IMR-90 (cell line): Measurements from ENCODE around the gene C1orf52. TPM values are rescaled to one million over a fixed set of nuclear protein-coding genes. Genes with fewer than 3 reads are reported as not detected.
A peak's percentile ranks its signal among the peaks of the same experiment; 100 is the strongest.

ENCODE experiments used
- ATAC-seq: fragments of 200-7000 bp; cut with Tn5 transposase; 2 replicates; pipeline ENCODE4 v1.9.1; 2020; ENCODE audit warnings: low read depth, mild to moderate bottlenecking, moderate library complexity
- BruUV-seq: library from RNA; stranded (reverse); fragments of 400-500 nt; replicated peaks from 2 replicates; lab custom pipeline; 2021; lab: Mats Ljungman, UMichigan
- CTCF ChIA-PET: fragments of 300-600 bp; formaldehyde crosslinking; extraction: SDS; loops from one replicate; lab custom pipeline; 2021; ENCODE audit warnings: antibody characterized with exemption; lab: Yijun Ruan, JAX
- POLR2A ChIA-PET: fragments of 300-600 bp; sonication (Branson Sonifier 250); formaldehyde crosslinking; loops from one replicate; lab custom pipeline; 2022; ENCODE audit warnings: antibody characterized with exemption; ENCODE audit not compliant: unreplicated experiment; lab: Charles Lee
- DNase-seq: peaks from one replicate; pipeline ENCODE4 v3.0.0; 2013
- H2AFZ ChIP-seq: replicated peaks from 2 replicates; pipeline ENCODE3; 2013; ENCODE audit warnings: low read length, mild to moderate bottlenecking; ENCODE audit not compliant: poor library complexity
- H2AK5ac ChIP-seq: 2 replicates; pipeline ENCODE4 v1.6.1; 2013; ENCODE audit warnings: low read depth, low read length, inconsistent platforms
- H2AK9ac ChIP-seq: replicated peaks from 2 replicates; pipeline ENCODE3; 2013; ENCODE audit warnings: mild to moderate bottlenecking, low read depth, low read length, moderate library complexity; ENCODE audit not compliant: poor library complexity
- H2BK120ac ChIP-seq: 2 replicates; pipeline ENCODE4 v1.6.1; 2013; ENCODE audit warnings: low read depth, low read length, inconsistent platforms
- H2BK15ac ChIP-seq: 3 replicates; pipeline ENCODE4 v1.6.1; 2013; ENCODE audit warnings: low read depth, low read length, inconsistent platforms
- H2BK20ac ChIP-seq: 2 replicates; pipeline ENCODE4 v1.6.1; 2013; ENCODE audit warnings: low read depth, mild to moderate bottlenecking, inconsistent platforms, low read length, moderate library complexity
- H2BK5ac ChIP-seq: 2 replicates; pipeline ENCODE4 v1.6.1; 2013; ENCODE audit warnings: mild to moderate bottlenecking, low read depth, low read length, inconsistent platforms; ENCODE audit not compliant: poor library complexity, severe bottlenecking
- H3K14ac ChIP-seq: replicated peaks from 2 replicates; pipeline ENCODE4 v1.6.1; 2013; ENCODE audit warnings: low read depth, low read length, inconsistent platforms
- H3K18ac ChIP-seq: 2 replicates; pipeline ENCODE4 v1.6.1; 2013; ENCODE audit warnings: low read depth, low read length, control low read depth
- H3K23ac ChIP-seq: 2 replicates; pipeline ENCODE4 v1.6.1; 2013; ENCODE audit warnings: low read depth, low read length, inconsistent platforms
- H3K27ac ChIP-seq: 2 replicates; pipeline ENCODE4 v1.5.1; 2013; ENCODE audit warnings: mild to moderate bottlenecking, control low read depth, low read length; ENCODE audit not compliant: insufficient read depth
- H3K27me3 ChIP-seq: 2 replicates; pipeline ENCODE4 v1.6.1; 2013; ENCODE audit warnings: low read length; ENCODE audit not compliant: control insufficient read depth, insufficient read depth
- H3K36me3 ChIP-seq: 2 replicates; pipeline ENCODE4 v1.6.1; 2013; ENCODE audit warnings: low read length, mixed read lengths; ENCODE audit not compliant: control insufficient read depth, insufficient read depth
- H3K4ac ChIP-seq: 2 replicates; pipeline ENCODE4 v1.6.1; 2013; ENCODE audit warnings: low read depth, low read length, inconsistent platforms
- H3K4me1 ChIP-seq: 2 replicates; pipeline ENCODE4 v1.6.1; 2013; ENCODE audit warnings: low read length, mixed read lengths; ENCODE audit not compliant: control insufficient read depth, insufficient read depth
- H3K4me2 ChIP-seq: 2 replicates; pipeline ENCODE4 v1.6.1; 2013; ENCODE audit warnings: low read depth, mild to moderate bottlenecking, control low read depth, low read length, moderate library complexity
- H3K4me3 ChIP-seq: 2 replicates; pipeline ENCODE4 v1.5.1; 2013; ENCODE audit warnings: low read depth, mild to moderate bottlenecking, control low read depth, low read length, moderate library complexity; ENCODE audit not compliant: insufficient read depth
- H3K56ac ChIP-seq: 2 replicates; pipeline ENCODE4 v1.6.1; 2013; ENCODE audit warnings: low read length, inconsistent platforms; ENCODE audit not compliant: insufficient read depth; ENCODE audit errors: extremely low read depth
- H3K79me1 ChIP-seq, 2 experiments: 2 replicates each; pipeline ENCODE4 v1.6.1; 2013; ENCODE audit warnings: low read length in 2 of 2, inconsistent platforms in 1 of 2, low read depth in 1 of 2
- H3K9ac ChIP-seq: 2 replicates; pipeline ENCODE4 v1.6.1; 2013; ENCODE audit warnings: low read depth, low read length, control low read depth
- H3K9me1 ChIP-seq: 2 replicates; pipeline ENCODE4 v1.6.1; 2013; ENCODE audit warnings: low read length, inconsistent platforms; ENCODE audit not compliant: insufficient read depth
- H3K9me3 ChIP-seq: 2 replicates; pipeline ENCODE4 v1.6.1; 2013; ENCODE audit warnings: low read length; ENCODE audit not compliant: control insufficient read depth, insufficient read depth
- H4K20me1 ChIP-seq: 2 replicates; pipeline ENCODE4 v1.6.1; 2013; ENCODE audit warnings: low read length, inconsistent platforms; ENCODE audit not compliant: insufficient read depth
- H4K5ac ChIP-seq: 2 replicates; pipeline ENCODE4 v1.6.1; 2013; ENCODE audit warnings: mild to moderate bottlenecking, low read depth, low read length, control low read depth
- H4K8ac ChIP-seq, 2 experiments: 2 replicates each; pipeline ENCODE4 v1.6.1; 2013; ENCODE audit warnings: low read depth in 2 of 2, low read length in 2 of 2, control low read depth in 1 of 2, inconsistent platforms in 1 of 2
- H4K91ac ChIP-seq: 2 replicates; pipeline ENCODE4 v1.6.1; 2013; ENCODE audit warnings: low read depth, low read length, inconsistent platforms; ENCODE audit not compliant: insufficient read depth
- BHLHE40 ChIP-seq: fragments of 150-350 bp; IDR thresholded peaks from 2 replicates; pipeline ENCODE4 v1.6.1; 2016; ENCODE audit warnings: mild to moderate bottlenecking, low read depth, low read length
- CEBPB ChIP-seq: IDR thresholded peaks from 2 replicates; pipeline ENCODE4 v1.6.1; 2012; ENCODE audit warnings: low read depth, low read length, improper control_type of control experiment
- CTCF ChIP-seq: conservative IDR thresholded peaks from 2 replicates; pipeline ENCODE4 v1.5.1; 2012; ENCODE audit warnings: mild to moderate bottlenecking, low read depth, low read length, improper control_type of control experiment
- MXI1 ChIP-seq: IDR thresholded peaks from 2 replicates; pipeline ENCODE4 v1.6.1; 2012; ENCODE audit warnings: low read depth, mild to moderate bottlenecking, low read length, moderate library complexity, borderline replicate concordance
- RAD21 ChIP-seq: IDR thresholded peaks from 2 replicates; pipeline ENCODE4 v1.6.1; 2012; ENCODE audit warnings: low read length, improper control_type of control experiment
- RCOR1 ChIP-seq: IDR thresholded peaks from 2 replicates; pipeline ENCODE4 v1.6.1; 2012; ENCODE audit warnings: mild to moderate bottlenecking, low read length, improper control_type of control experiment; ENCODE audit not compliant: insufficient replicate concordance
- RFX5 ChIP-seq: IDR thresholded peaks from 2 replicates; pipeline ENCODE4 v1.8.0; 2012; ENCODE audit warnings: low read depth, mild to moderate bottlenecking, low read length, moderate library complexity
- SMC3 ChIP-seq: fragments of 150-350 bp; IDR thresholded peaks from 2 replicates; pipeline ENCODE4 v1.6.1; 2016; ENCODE audit warnings: low read depth, mild to moderate bottlenecking, antibody characterized with exemption, low read length, moderate library complexity
- WGBS, 2 experiments: methylation state at CpG; one replicate each; pipeline versions ENCODE4 v1.1.5 to v1.1.7; 2013; ENCODE audit warnings: missing lambda C conversion rate in 2 of 2; ENCODE audit not compliant: insufficient read length in 1 of 2; ENCODE audit errors: extremely low coverage in 2 of 2; 5-methylcytosine and 5-hydroxymethylcytosine counted together
- dilution Hi-C: fragments of 300-500 bp; cut with HindIII; formaldehyde crosslinking; loops from one replicate; pipeline ENCODE4 v1.14.3; 2018; ENCODE audit warnings: low sequenced_read_pairs; ENCODE audit not compliant: unreplicated experiment
- in situ Hi-C: fragments of 300-500 bp; cut with MboI; formaldehyde crosslinking; loops from 3 replicates; pipeline ENCODE4 v1.14.3; 2019; ENCODE audit warnings: low sequenced_read_pairs, inconsistent platforms, mixed read lengths
- intact Hi-C: fragments of 100-400 bp; cut with micrococcal nuclease; formaldehyde crosslinking; loops from 2 replicates; pipeline ENCODE4 v1.10.0; 2022
- polyA plus RNA-seq, 3 experiments: library from polyadenylated mRNA; depleted of rRNA; stranded (reverse); fragments of >200 nt; gene quantifications; 2 replicates each; pipeline ENCODE4 v1.2.3, GENCODE V29; 2012; ENCODE audit warnings: low replicate concordance in 1 of 3
- total RNA-seq: library from RNA; depleted of rRNA; stranded (reverse); fragments of >200 nt; gene quantifications from 2 replicates; pipeline ENCODE4 v1.2.3, GENCODE V29; 2012
- TF ChIP-seq, protein P1 (sequence below): fragments of 150-350 bp; IDR thresholded peaks from 2 replicates; pipeline ENCODE4 v1.6.1; 2017; ENCODE audit warnings: mild to moderate bottlenecking, antibody characterized with exemption, low read length, low read depth
- TF ChIP-seq, protein P2 (sequence below): fragments of 150-350 bp; IDR thresholded peaks from 2 replicates; pipeline ENCODE4 v1.6.1; 2016; ENCODE audit warnings: low read depth, mild to moderate bottlenecking, low read length, moderate library complexity, borderline replicate concordance

C1orf52 gene
- total and polyA plus RNA-seq, 2 of the 4 experiments (the other 2 are of a cell fraction), result 16.3 to 33.5 TPM

GRCh38 chr1:85264150-85264549, 4.7 kb upstream of the C1orf52 start:
- dilution Hi-C loops, result no loop called here

More at GRCh38 chr1:85264150-85264549, 4.7 kb upstream of the C1orf52 start:
- H3K23ac ChIP-seq, result no peak overlapping the region
- H3K27ac ChIP-seq, result no peak overlapping the region
- no TSS peak for BruUV-seq
- H3K18ac ChIP-seq, result no peak overlapping the region
- ATAC-seq (no peak), DNase-seq (peak; percentile 50)
- WGBS, 2 experiments, result 100% methylated on average over 1 of the region's 2 CpGs; no CpG with 5 or more reads in 1 of the 2 experiments
- no peak overlapping the region for H2BK120ac ChIP-seq
- no peak for TF ChIP-seq SMC3
- TF ChIP-seq, protein P1, sequence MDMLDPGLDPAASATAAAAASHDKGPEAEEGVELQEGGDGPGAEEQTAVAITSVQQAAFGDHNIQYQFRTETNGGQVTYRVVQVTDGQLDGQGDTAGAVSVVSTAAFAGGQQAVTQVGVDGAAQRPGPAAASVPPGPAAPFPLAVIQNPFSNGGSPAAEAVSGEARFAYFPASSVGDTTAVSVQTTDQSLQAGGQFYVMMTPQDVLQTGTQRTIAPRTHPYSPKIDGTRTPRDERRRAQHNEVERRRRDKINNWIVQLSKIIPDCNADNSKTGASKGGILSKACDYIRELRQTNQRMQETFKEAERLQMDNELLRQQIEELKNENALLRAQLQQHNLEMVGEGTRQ, result no peak
- no peak for TF ChIP-seq RCOR1
- TF ChIP-seq CEBPB, result no peak
- TF ChIP-seq BHLHE40, result no peak
- TF ChIP-seq CTCF, result no peak
- TF ChIP-seq, protein P2, sequence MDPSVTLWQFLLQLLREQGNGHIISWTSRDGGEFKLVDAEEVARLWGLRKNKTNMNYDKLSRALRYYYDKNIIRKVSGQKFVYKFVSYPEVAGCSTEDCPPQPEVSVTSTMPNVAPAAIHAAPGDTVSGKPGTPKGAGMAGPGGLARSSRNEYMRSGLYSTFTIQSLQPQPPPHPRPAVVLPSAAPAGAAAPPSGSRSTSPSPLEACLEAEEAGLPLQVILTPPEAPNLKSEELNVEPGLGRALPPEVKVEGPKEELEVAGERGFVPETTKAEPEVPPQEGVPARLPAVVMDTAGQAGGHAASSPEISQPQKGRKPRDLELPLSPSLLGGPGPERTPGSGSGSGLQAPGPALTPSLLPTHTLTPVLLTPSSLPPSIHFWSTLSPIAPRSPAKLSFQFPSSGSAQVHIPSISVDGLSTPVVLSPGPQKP, result no peak
- no peak for TF ChIP-seq MXI1
- TF ChIP-seq RFX5, result no peak
- no peak for TF ChIP-seq RAD21
- H3K9ac ChIP-seq, result no peak overlapping the region
- peaks cover 13% of the 10 kb centered on the region; the same call in 1 of the 2 replicates for H4K20me1 ChIP-seq
- H3K4me3 ChIP-seq, result no peak overlapping the region
- intact Hi-C loops (no loop called here), in situ Hi-C loops (no loop called here)
- no peaks in the 10 kb centered on the region for H3K9me3 ChIP-seq
- no peak overlapping the region for H2AK9ac ChIP-seq
- no peak overlapping the region for H4K5ac ChIP-seq
- peaks cover 15 to 23% of the 10 kb centered on the region in 2 experiments for H3K79me1 ChIP-seq
- H3K56ac ChIP-seq, result no peak overlapping the region
- H3K27me3 ChIP-seq, result no peaks in the 10 kb centered on the region
- H2AFZ ChIP-seq, result no peak overlapping the region
- H3K9me1 ChIP-seq, result 0 out of 2 replicates have a peak, but pooled peaks cover 2% of the 10 kb centered on the region
- no peak overlapping the region for H4K91ac ChIP-seq
- no peak overlapping the region for H2BK15ac ChIP-seq
- no peak overlapping the region for H3K4ac ChIP-seq
- no peak overlapping the region for H2BK20ac ChIP-seq
- no peak overlapping the region for H3K14ac ChIP-seq
- POLR2A ChIA-PET, result interaction anchor here (0.6 kb wide), 1 partner anchor 307 kb away, joined by 9 read pairs; no protein-coding TSS in a partner anchor
- no peak overlapping the region for H2AK5ac ChIP-seq
- no peak overlapping the region for H4K8ac ChIP-seq
- CTCF ChIA-PET, result interaction anchor here (0.7 kb wide), 1 partner anchor 156 kb away, joined by 3 read pairs; no protein-coding TSS in a partner anchor
- H3K4me1 ChIP-seq, result no peaks in the 10 kb centered on the region
- H3K4me2 ChIP-seq, result no peak overlapping the region
- no peak overlapping the region for H2BK5ac ChIP-seq
- peaks cover 23% of the 10 kb centered on the region for H3K36me3 ChIP-seq
